Measurements from ENCODE around the gene PPARA. TPM values are rescaled to one million over a fixed set of nuclear protein-coding genes. Genes with fewer than 3 reads are reported as not detected.

The PPARA gene
- total RNA-seq, 1 experiment from 2014 or later = 7.7 TPM

GRCh38 chr22:46226577-46226976 lies 76.3 kb downstream of the PPARA start:
- no peak overlapping the region for H3K9ac ChIP-seq (ENCODE audit: low read length)
- TF ChIP-seq EZH2phosphoT487 (IDR thresholded peaks at IDR 0.05; ENCODE audit: borderline replicate concordance, low read length) (no peak), EZH2 (IDR thresholded peaks at IDR 0.05; ENCODE audit: low read length, unreplicated experiment) (no peak)
- TF ChIP-seq, protein P1, sequence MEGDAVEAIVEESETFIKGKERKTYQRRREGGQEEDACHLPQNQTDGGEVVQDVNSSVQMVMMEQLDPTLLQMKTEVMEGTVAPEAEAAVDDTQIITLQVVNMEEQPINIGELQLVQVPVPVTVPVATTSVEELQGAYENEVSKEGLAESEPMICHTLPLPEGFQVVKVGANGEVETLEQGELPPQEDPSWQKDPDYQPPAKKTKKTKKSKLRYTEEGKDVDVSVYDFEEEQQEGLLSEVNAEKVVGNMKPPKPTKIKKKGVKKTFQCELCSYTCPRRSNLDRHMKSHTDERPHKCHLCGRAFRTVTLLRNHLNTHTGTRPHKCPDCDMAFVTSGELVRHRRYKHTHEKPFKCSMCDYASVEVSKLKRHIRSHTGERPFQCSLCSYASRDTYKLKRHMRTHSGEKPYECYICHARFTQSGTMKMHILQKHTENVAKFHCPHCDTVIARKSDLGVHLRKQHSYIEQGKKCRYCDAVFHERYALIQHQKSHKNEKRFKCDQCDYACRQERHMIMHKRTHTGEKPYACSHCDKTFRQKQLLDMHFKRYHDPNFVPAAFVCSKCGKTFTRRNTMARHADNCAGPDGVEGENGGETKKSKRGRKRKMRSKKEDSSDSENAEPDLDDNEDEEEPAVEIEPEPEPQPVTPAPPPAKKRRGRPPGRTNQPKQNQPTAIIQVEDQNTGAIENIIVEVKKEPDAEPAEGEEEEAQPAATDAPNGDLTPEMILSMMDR (conservative IDR thresholded peaks at IDR 0.05; ENCODE audit: low read depth, low read length) = no peak
- DNase-seq = no peak
- no TSS peak for BruUV-seq (replicated peaks)
- ATAC-seq = no peak
- intact Hi-C loops (cut with micrococcal nuclease) = no loop called here
- H4K20me1 ChIP-seq (ENCODE audit: low read length) = no peaks in the 10 kb centered on the region
- no peaks in the 10 kb centered on the region for H3K9me3 ChIP-seq (ENCODE audit: low read length)
- ChIA-PET CTCF (no interaction called here), POLR2A (ENCODE audit: unreplicated experiment) (no interaction called here)
- no peaks in the 10 kb centered on the region for H3K27me3 ChIP-seq (ENCODE audit: low read length)
- no peak overlapping the region for H3K4me3 ChIP-seq (ENCODE audit: low read length)
- no peaks in the 10 kb centered on the region for H3K4me1 ChIP-seq (ENCODE audit: insufficient read depth, low read length)
- H3K4me2 ChIP-seq (ENCODE audit: low read length) = no peak overlapping the region
- H3K79me2 ChIP-seq (ENCODE audit: low read length) = no peaks in the 10 kb centered on the region
- no peaks in the 10 kb centered on the region for H3K9me2 ChIP-seq (replicated peaks; ENCODE audit: low read length)
- H3F3A ChIP-seq (ENCODE audit: low read length, unreplicated experiment) = no peaks in the 10 kb centered on the region
- no peak overlapping the region for H3K27ac ChIP-seq (ENCODE audit: low read length)
- no peak overlapping the region for H2AFZ ChIP-seq (ENCODE audit: low read length)
- H3K36me3 ChIP-seq (ENCODE audit: low read depth, low read length) = no peaks in the 10 kb centered on the region

DNA sequence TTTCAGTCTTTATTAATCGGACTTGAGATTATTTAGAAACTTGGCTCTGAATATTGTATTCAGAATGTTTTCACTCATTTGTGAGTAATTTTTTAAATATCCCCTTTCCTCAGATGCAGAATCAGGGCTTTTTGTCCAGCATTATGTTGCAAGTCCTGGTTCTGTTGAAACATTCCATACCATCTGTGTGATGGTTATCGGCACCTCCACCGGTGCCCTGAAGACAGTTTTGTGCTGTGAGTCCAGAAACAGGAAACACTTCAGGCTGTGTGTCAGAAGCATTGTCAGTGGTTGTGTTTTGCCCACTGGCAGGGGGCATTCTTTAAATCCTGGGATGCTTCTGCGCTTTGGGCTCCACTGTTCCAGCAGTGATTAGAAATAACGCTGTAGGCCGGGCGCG lies 79.4 kb downstream of the PPARA start:
- intact Hi-C loops (cut with micrococcal nuclease) = no loop called here
- Histone ChIP-seq H3K9me2 (replicated peaks; ENCODE audit: low read length) (no peaks in the 10 kb centered on the region), H3K4me2 (ENCODE audit: low read length) (no peak overlapping the region), H3K27ac (ENCODE audit: low read length) (no peak overlapping the region), H3K9me3 (ENCODE audit: low read length) (no peaks in the 10 kb centered on the region), H3F3A (ENCODE audit: low read length, unreplicated experiment) (no peaks in the 10 kb centered on the region), H3K79me2 (ENCODE audit: low read length) (no peaks in the 10 kb centered on the region), H3K36me3 (ENCODE audit: low read depth, low read length) (no peaks in the 10 kb centered on the region), H4K20me1 (ENCODE audit: low read length) (no peaks in the 10 kb centered on the region), H3K27me3 (ENCODE audit: low read length) (no peaks in the 10 kb centered on the region), H3K9ac (ENCODE audit: low read length) (no peak overlapping the region), H2AFZ (ENCODE audit: low read length) (no peak overlapping the region), H3K4me1 (ENCODE audit: insufficient read depth, low read length) (peaks cover 6% of the 10 kb centered on the region; the same call in 1 of the 2 replicates), H3K4me3 (ENCODE audit: low read length) (no peak overlapping the region)
- BruUV-seq (replicated peaks) = no TSS peak
- CTCF ChIA-PET = no interaction called here
- ATAC-seq (no peak), DNase-seq (no peak)
- POLR2A ChIA-PET (ENCODE audit: unreplicated experiment) = no interaction called here
- TF ChIP-seq EZH2phosphoT487 (IDR thresholded peaks at IDR 0.05; ENCODE audit: borderline replicate concordance, low read length) (no peak), EZH2 (IDR thresholded peaks at IDR 0.05; ENCODE audit: low read length, unreplicated experiment) (no peak)
- TF ChIP-seq, protein P1 (conservative IDR thresholded peaks at IDR 0.05; ENCODE audit: low read depth, low read length) = no peak

DNA sequence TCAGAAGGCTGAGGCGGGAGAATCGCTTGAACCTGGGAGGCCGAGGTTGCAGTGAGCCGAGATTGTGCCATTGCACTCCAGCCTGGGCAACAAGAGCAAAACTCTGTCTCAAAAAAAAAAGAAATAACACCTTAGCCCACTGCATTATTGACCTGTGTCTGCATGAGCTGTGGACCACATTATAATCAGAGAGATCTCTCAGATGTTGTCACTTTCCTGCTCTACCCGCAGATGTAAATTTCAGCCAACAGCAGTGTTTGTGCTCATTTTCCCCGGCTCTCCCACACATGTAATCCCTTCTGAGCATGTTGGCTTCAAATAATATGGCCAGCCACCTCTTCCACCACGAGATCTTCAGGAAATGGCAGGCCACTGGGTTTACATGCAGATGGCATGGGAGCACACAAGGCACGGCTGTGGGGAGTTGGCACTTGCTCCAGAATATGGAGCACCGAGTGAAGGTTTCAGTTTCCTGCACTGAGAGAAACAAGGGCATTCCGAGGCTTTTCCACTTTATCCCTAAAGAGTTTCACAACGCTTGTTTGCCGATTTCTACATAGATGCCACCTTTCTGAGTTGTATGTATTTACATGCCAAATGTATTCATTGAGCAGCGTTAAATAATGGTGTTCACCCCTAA lies 80.1 kb downstream of the PPARA start:
- H3K27ac ChIP-seq (ENCODE audit: low read length) = no peak overlapping the region
- POLR2A ChIA-PET (ENCODE audit: unreplicated experiment) = no interaction called here
- ATAC-seq = no peak
- H3K79me2 ChIP-seq (ENCODE audit: low read length) = no peaks in the 10 kb centered on the region
- intact Hi-C loops (cut with micrococcal nuclease) = no loop called here
- no peaks in the 10 kb centered on the region for H3K36me3 ChIP-seq (ENCODE audit: low read depth, low read length)
- no peaks in the 10 kb centered on the region for H3K9me2 ChIP-seq (replicated peaks; ENCODE audit: low read length)
- no peaks in the 10 kb centered on the region for H3K27me3 ChIP-seq (ENCODE audit: low read length)
- H3K4me2 ChIP-seq (ENCODE audit: low read length) = no peak overlapping the region
- no peak for TF ChIP-seq EZH2phosphoT487 (IDR thresholded peaks at IDR 0.05; ENCODE audit: borderline replicate concordance, low read length)
- TF ChIP-seq, protein P1 (conservative IDR thresholded peaks at IDR 0.05; ENCODE audit: low read depth, low read length) = no peak
- no peak for TF ChIP-seq EZH2 (IDR thresholded peaks at IDR 0.05; ENCODE audit: low read length, unreplicated experiment)
- CTCF ChIA-PET = no interaction called here
- H3K9ac ChIP-seq (ENCODE audit: low read length) = no peak overlapping the region
- H3K4me3 ChIP-seq (ENCODE audit: low read length) = no peak overlapping the region
- H4K20me1 ChIP-seq (ENCODE audit: low read length) = no peaks in the 10 kb centered on the region
- H2AFZ ChIP-seq (ENCODE audit: low read length) = no peak overlapping the region
- peaks cover 6% of the 10 kb centered on the region; the same call in 1 of the 2 replicates for H3K4me1 ChIP-seq (ENCODE audit: insufficient read depth, low read length)
- H3K9me3 ChIP-seq (ENCODE audit: low read length) = no peaks in the 10 kb centered on the region
- DNase-seq = no peak
- BruUV-seq (replicated peaks) = no TSS peak
- H3F3A ChIP-seq (ENCODE audit: low read length, unreplicated experiment) = no peaks in the 10 kb centered on the region
